HepG2 (cell line): ENCODE measurements around the gene GIN1. TPM values are rescaled to one million over a fixed set of nuclear protein-coding genes. Genes with fewer than 3 reads are reported as not detected.

Experiments used
- ATAC-seq: fragments of 200-7000 bp; cut with Tn5 transposase; 3 replicates; pipeline ENCODE4 v1.9.1; 2020; ENCODE audit warnings: mild to moderate bottlenecking, moderate library complexity
- BruUV-seq: library from RNA; stranded (reverse); fragments of 400-500 nt; replicated peaks from 2 replicates; lab custom pipeline; 2021; lab: Mats Ljungman, UMichigan
- CTCF ChIA-PET: fragments of 300-600 bp; formaldehyde crosslinking; extraction: SDS; loops from one replicate; lab custom pipeline; 2021; ENCODE audit warnings: low total read pairs, inconsistent platforms, low intra/inter-chr PET ratio; lab: Yijun Ruan, JAX
- POLR2A ChIA-PET: fragments of 350-600 bp; sonication (Branson Sonifier 250); formaldehyde crosslinking; loops from one replicate; lab custom pipeline; 2020; ENCODE audit warnings: antibody characterized with exemption, inconsistent platforms; lab: Yijun Ruan, JAX
- DNase-seq: peaks from one replicate; pipeline ENCODE4 v3.0.0-alpha.2; 2015; ENCODE audit warnings: low spot score
- FAIRE-seq: peaks from 3 replicates; lab custom pipeline; 2011; peaks lifted over from hg19 to GRCh38; lab: Jason Lieb, UNC
- H2AFZ ChIP-seq: one replicate; pipeline ENCODE4 v1.6.1; 2011; ENCODE audit warnings: low read length, inconsistent platforms
- H3K27ac ChIP-seq: fragments of 300-600 bp; 3 replicates; pipeline ENCODE4 v1.8.0; 2011; ENCODE audit warnings: mixed run types, mild to moderate bottlenecking, mixed read lengths, low read length, inconsistent platforms; ENCODE audit not compliant: insufficient read depth; ENCODE audit errors: extremely low read length
- H3K27me3 ChIP-seq, 2 experiments: fragments of 200-600 bp in 1 of 2; 2 replicates in 1 of 2; 3 replicates in 1 of 2; pipeline versions ENCODE4 v1.6.0 to v1.8.0; 2011; ENCODE audit warnings: low read length in 2 of 2, mild to moderate bottlenecking in 2 of 2, moderate library complexity in 2 of 2, inconsistent platforms in 1 of 2; ENCODE audit not compliant: insufficient read depth in 2 of 2, control insufficient read depth in 1 of 2
- H3K36me3 ChIP-seq, 2 experiments: fragments of 200-600 bp in 1 of 2; replicated peaks in 1 of 2; 2 replicates in 1 of 2; 3 replicates in 1 of 2; pipeline versions ENCODE4 v1.5.1 to v1.8.0; 2011; ENCODE audit warnings: low read length in 2 of 2, inconsistent platforms in 1 of 2; ENCODE audit not compliant: insufficient read depth in 2 of 2, control insufficient read depth in 1 of 2
- H3K4me1 ChIP-seq: 2 replicates; pipeline ENCODE4 v1.5.1; 2012; ENCODE audit warnings: low read length, inconsistent platforms; ENCODE audit not compliant: insufficient read depth
- H3K4me2 ChIP-seq: 2 replicates; pipeline ENCODE4 v1.6.0; 2011; ENCODE audit warnings: low read depth, low read length, inconsistent platforms
- H3K4me3 ChIP-seq, 3 experiments: fragments of 200-600 bp in 1 of 3; sonication (generic), shearing (Covaris generic) in 1 of 3; replicated peaks in 1 of 3; 2 replicates each; pipeline ENCODE4 v1.5.1; 2011 to 2016; ENCODE audit warnings: low read length in 3 of 3, inconsistent platforms in 2 of 3, low read depth in 2 of 3, mild to moderate bottlenecking in 2 of 3, control low read depth in 1 of 3, mixed read lengths in 1 of 3; ENCODE audit not compliant: insufficient read depth in 1 of 3
- H3K79me2 ChIP-seq: one replicate; pipeline ENCODE4 v1.6.1; 2011; ENCODE audit warnings: low read length, inconsistent platforms; ENCODE audit not compliant: insufficient read depth
- H3K9ac ChIP-seq: 2 replicates; pipeline ENCODE4 v1.6.0; 2011; ENCODE audit warnings: mild to moderate bottlenecking, low read depth, low read length, inconsistent platforms; ENCODE audit not compliant: insufficient read depth
- H3K9me3 ChIP-seq: 2 replicates; pipeline ENCODE4 v1.5.1; 2012; ENCODE audit warnings: mild to moderate bottlenecking, low read length
- H4K20me1 ChIP-seq: 2 replicates; pipeline ENCODE4 v1.6.0; 2011; ENCODE audit warnings: inconsistent platforms, mild to moderate bottlenecking, low read length, moderate library complexity; ENCODE audit not compliant: insufficient read depth
- ATF7 ChIP-seq, 2 experiments: fragments of 450-650 bp in 1 of 2; sonication (generic) in 1 of 2; formaldehyde crosslinking in 1 of 2; IDR thresholded peaks; 2 replicates each; pipeline versions ENCODE4 v1.4.0 to v1.6.1; 2016 to 2020; ENCODE audit warnings: antibody characterized with exemption in 1 of 2, mild to moderate bottlenecking in 1 of 2, missing genetic modification reagents in 1 of 2
- CREB1 ChIP-seq, 2 experiments: fragments of 450-650 bp in 1 of 2; IDR thresholded peaks; 2 replicates each; pipeline ENCODE4 v1.6.1; 2016 to 2017; ENCODE audit warnings: control low read depth in 1 of 2, mild to moderate bottlenecking in 1 of 2, missing compliant biosample characterization in 1 of 2, missing genetic modification characterization in 1 of 2
- MTF2 ChIP-seq: sonication (generic); formaldehyde crosslinking; IDR thresholded peaks from 2 replicates; pipeline ENCODE4 v1.5.0; 2020; ENCODE audit warnings: missing genetic modification reagents, borderline replicate concordance
- PRMT3 ChIP-seq: sonication (generic); formaldehyde crosslinking; IDR thresholded peaks from 2 replicates; pipeline ENCODE4 v1.8.1; 2022; ENCODE audit warnings: low read depth, mild to moderate bottlenecking, moderate library complexity, missing genetic modification reagents, borderline replicate concordance
- SKIL ChIP-seq: sonication (generic); formaldehyde crosslinking; IDR thresholded peaks from 2 replicates; pipeline ENCODE4 v1.8.0; 2022; ENCODE audit warnings: missing genetic modification reagents, mild to moderate bottlenecking, moderate library complexity, borderline replicate concordance
- TERF1 ChIP-seq: sonication (generic); formaldehyde crosslinking; IDR thresholded peaks from 2 replicates; pipeline ENCODE4 v1.8.0; 2022; ENCODE audit warnings: mild to moderate bottlenecking, missing genetic modification reagents, moderate library complexity
- ZBTB33 ChIP-seq: sonication (generic); formaldehyde crosslinking; IDR thresholded peaks from 2 replicates; pipeline ENCODE4 v1.4.0; 2020; ENCODE audit warnings: missing genetic modification reagents
- ZFP36L1 ChIP-seq: sonication (generic); formaldehyde crosslinking; IDR thresholded peaks from 2 replicates; pipeline ENCODE4 v1.8.0; 2022; ENCODE audit warnings: mild to moderate bottlenecking, missing genetic modification reagents, moderate library complexity
- ZFP41 ChIP-seq: sonication (generic); formaldehyde crosslinking; IDR thresholded peaks from 2 replicates; pipeline ENCODE4 v1.4.0; 2020; ENCODE audit warnings: mild to moderate bottlenecking, missing genetic modification reagents, borderline replicate concordance
- ZNF234 ChIP-seq: sonication (generic); formaldehyde crosslinking; conservative IDR thresholded peaks from 2 replicates; pipeline ENCODE4 v1.5.1; 2020; ENCODE audit warnings: mild to moderate bottlenecking, missing genetic modification reagents
- ZSCAN31 ChIP-seq: sonication (generic); formaldehyde crosslinking; IDR thresholded peaks from 2 replicates; pipeline ENCODE4 v1.5.0; 2020; ENCODE audit warnings: low read depth, mild to moderate bottlenecking, missing genetic modification reagents
- WGBS: methylation state at CpG from one replicate; pipeline ENCODE4 v1.1.6; 2017; ENCODE audit warnings: low lambda C conversion rate; 5-methylcytosine and 5-hydroxymethylcytosine counted together
- in situ Hi-C: cut with HindIII; loops from 2 replicates; pipeline ENCODE4 v1.10.0; 2017; ENCODE audit warnings: low pct_unique_long_range_greater_than_20kb; ENCODE audit not compliant: extremely low pct_ligation_motif_present
- intact Hi-C: fragments of 100-400 bp; cut with micrococcal nuclease; formaldehyde crosslinking; loops from one replicate; pipeline ENCODE4 v1.10.0; 2022; ENCODE audit not compliant: unreplicated experiment
- polyA plus RNA-seq, 8 experiments: library from polyadenylated mRNA; depleted of rRNA in 3 of 8; stranded (reverse) in 7 of 8; unstranded in 1 of 8; fragments of >200 nt; fragmentation: Illumina TruSeq in 4 of 8; extraction: Trizol in 4 of 8; gene quantifications; 2 replicates each; pipeline versions ENCODE4 v1.2.1 to v1.2.3, GENCODE V29; 2011 to 2016; ENCODE audit warnings: low read depth in 4 of 8, missing spikeins in 1 of 8, mixed read lengths in 1 of 8; ENCODE audit not compliant: insufficient read depth in 1 of 8
- total RNA-seq, 5 experiments: library from RNA; depleted of rRNA; stranded (reverse); fragments of >200 nt; fragmentation: Illumina TruSeq; extraction: Trizol; gene quantifications; 2 replicates each; pipeline ENCODE4 v1.2.3, GENCODE V29; 2016; ENCODE audit warnings: low read depth in 1 of 5

Gene GIN1
- total and polyA plus RNA-seq, 2 of the 13 experiments (the other 11 are each of a cell fraction or from before 2014, with no cell fraction given) = 1.7 to 7.7 TPM

- no peak for TF ChIP-seq MTF2 (CRISPR knock-in tag)
- no peak for TF ChIP-seq PRMT3 (CRISPR knock-in tag)
- TF ChIP-seq TERF1 (CRISPR knock-in tag) = no peak
- TF ChIP-seq ZFP41 (CRISPR knock-in tag) = no peak
- no peak for TF ChIP-seq ZSCAN31 (CRISPR knock-in tag)
- no peak for TF ChIP-seq ZFP36L1
- no peak for TF ChIP-seq ZNF234 (CRISPR knock-in tag)
- TF ChIP-seq, all 625 proteins: peak for 0
These were observed 11.9 kb downstream of the GIN1 start (continued) for GRCh38 chr5:103108086-103108485.

- Histone ChIP-seq H3K79me2 (no peaks in the 10 kb centered on the region), H2AFZ (no peak overlapping the region), H3K27me3 (no peaks in the 10 kb centered on the region), H3K4me3 (no peak overlapping the region), H3K9me3 (no peaks in the 10 kb centered on the region), H3K4me1 (no peaks in the 10 kb centered on the region), H3K9ac (no peak overlapping the region), H3K36me3 (peaks cover 0 to 18% of the 10 kb centered on the region in 2 experiments; a peak in 4 of 5 replicates)
- ATAC-seq = no peak
- no TSS peak for BruUV-seq
- FAIRE-seq = no peak
- in situ Hi-C loops (no loop called here), intact Hi-C loops (no loop called here)
- no peak for DNase-seq
- CTCF ChIA-PET = no interaction called here
- peak; percentile 90 for TF ChIP-seq ATF7 (IDR thresholded peaks at IDR 0.05)
- TF ChIP-seq ATF7 (CRISPR knock-in tag; IDR thresholded peaks at IDR 0.05) = no peak
- 0 out of 2 replicates have a peak, but pooled peaks have one; percentile 34 for TF ChIP-seq CREB1 (IDR thresholded peaks at IDR 0.05)
- no peak for TF ChIP-seq CREB1 (CRISPR knock-in tag; IDR thresholded peaks at IDR 0.05)
- no peak for TF ChIP-seq SKIL
- no peak for TF ChIP-seq ZBTB33 (CRISPR knock-in tag)
- TF ChIP-seq, all 625 proteins: peak for 2
- WGBS = 92% methylated on average over 1 of the region's 1 CpG
- Histone ChIP-seq H3K4me2 (no peak overlapping the region), H3K27ac (no peak overlapping the region), H4K20me1 (no peaks in the 10 kb centered on the region)
- POLR2A ChIA-PET = interaction anchor here (1.4 kb wide), 1 partner anchor 18 kb away, joined by 3 read pairs; the partner anchor contains the start of genes GIN1 and PPIP5K2
These were observed 17.7 kb downstream of the GIN1 start for GRCh38 chr5:103102234-103102633.
